IPS-NIHi7 (cell line): Measurements from ENCODE around the gene AP1S2.
A peak's percentile ranks its signal among the peaks of the same experiment; 100 is the strongest.

ENCODE experiments used
- DNase-seq: peaks from one replicate; pipeline ENCODE4 v3.0.0; 2012; ENCODE audit warnings: mixed read lengths; ENCODE audit errors: extremely low spot score

Gene AP1S2

DNA sequence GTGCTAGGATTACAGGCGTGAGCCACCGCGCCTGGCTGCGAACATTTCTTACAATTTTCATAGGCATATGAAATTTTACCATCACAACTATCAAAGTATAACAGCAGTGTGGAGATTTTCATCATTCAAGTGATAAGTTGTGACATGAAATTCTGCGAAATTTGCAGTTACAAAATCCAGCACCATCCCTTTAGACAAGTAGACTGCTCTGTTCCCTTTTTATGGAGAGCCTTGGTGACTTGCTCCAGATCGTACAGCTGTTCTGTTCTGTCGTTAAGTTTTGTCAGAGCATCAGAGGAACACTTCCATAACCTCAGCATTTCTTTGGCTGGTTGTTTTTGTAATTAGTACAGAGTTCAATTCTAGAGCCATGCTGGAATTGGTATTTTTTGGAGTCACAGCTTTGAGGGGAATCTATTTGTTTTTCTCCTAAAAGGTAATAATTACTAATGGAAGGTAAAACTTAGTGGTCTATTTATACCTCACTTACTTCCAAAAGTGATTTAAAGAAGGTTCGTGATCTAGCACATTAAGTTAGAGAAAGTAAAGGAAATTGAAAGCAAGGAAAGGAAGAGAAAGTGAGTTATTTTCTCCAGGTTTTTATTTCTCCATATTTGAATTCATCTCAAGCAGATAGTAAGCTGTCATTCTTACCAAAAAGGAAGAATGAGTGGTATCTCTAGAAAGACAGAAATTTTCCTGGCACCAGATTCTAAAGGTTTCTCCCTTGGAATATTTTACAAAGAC is 42.2 kb downstream of the AP1S2 start:
- no peak for DNase-seq

- no peak for DNase-seq
Observed at GRCh38 chrX:15808254-15808653, 46.4 kb downstream of the AP1S2 start.

DNA sequence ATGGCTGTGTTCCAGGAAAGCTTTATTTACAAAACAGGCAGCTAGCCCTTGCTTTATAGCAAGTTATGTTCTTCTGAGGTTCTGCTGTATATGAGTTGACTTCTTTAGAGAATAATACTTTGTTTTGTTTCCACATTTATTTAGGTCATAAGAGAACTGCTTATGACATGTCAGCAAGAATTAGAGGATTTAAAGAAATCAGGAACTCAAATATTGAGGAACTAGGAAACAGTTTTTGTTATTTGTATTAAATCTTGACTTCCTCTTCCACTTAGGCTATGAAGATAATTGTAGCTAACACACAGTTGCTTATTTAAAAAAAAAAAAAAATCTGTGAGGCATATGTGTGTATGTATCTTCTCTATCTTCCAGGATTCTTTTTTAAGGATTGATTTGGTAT is 50.0 kb downstream of the AP1S2 start:
- no peak for DNase-seq

GRCh38 chrX:15797707-15798106 is 56.9 kb downstream of the AP1S2 start:
- DNase-seq, result no peak

GRCh38 chrX:15790769-15791290 is 63.8 kb downstream of the AP1S2 start:
- no peak for DNase-seq

- peak; percentile 94 for DNase-seq
Observed at GRCh38 chrX:15789979-15790768, 64.4 kb downstream of the AP1S2 start, which contains the start of gene ZRSR2. Gene ZRSR2 (plus strand): TSS chrX:15790484. CDS start chrX:15790496, 12 bp downstream.

DNA sequence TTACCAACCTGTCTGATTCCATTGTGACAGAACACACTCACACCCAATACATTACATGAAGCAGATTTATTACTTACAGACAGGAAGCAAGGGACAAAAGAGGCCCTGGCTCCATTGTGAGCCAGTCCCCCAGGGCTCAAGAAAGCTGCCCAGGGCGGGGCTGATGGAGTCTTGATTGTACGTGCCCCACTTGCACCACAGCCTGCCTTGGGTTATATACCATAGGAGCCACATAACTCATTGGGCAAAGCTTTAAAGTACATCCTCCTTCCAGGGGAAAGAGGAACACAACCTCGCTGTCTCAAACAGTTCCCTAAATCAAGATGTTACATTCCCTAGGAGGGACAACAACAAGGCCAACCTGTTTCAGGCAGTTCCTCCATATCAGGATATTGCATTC is 67.7 kb downstream of the AP1S2 start:
- no peak for DNase-seq

DNA sequence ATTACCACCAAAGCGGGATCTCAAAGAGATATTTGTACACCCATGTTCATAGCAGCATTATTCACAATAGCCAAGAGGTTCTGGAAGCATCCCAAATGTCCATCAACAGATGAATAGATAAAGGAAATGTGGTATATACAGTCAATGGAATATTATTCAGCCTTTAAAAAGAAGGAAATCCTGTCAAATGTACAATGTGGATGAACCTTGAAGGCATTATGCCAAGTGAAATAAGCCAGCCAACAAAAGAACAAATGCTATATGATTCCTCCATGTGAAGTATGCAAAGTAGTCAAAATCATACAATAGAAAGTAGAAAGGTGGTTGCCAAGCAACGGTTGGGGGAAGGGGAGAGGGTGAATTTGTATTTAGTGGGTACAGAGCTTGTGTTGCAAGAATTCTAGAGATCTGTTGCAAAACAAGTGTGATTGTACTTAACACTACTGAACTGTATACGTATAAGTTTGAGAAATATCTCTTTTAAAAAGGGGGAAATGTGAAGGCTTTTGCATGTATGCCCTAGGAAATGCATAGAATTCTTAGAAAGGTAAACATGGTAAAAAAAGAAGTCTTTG is 69.3 kb downstream of the AP1S2 start:
- DNase-seq, result no peak

GRCh38 chrX:15781961-15782699 is 72.5 kb downstream of the AP1S2 start:
- no peak for DNase-seq
